Type B pancreatic cell (in vitro differentiated cells): ENCODE measurements around the gene OR2AG2. TPM values are rescaled to one million over a fixed set of nuclear protein-coding genes. Genes with fewer than 3 reads are reported as not detected.

ENCODE experiments used
- DNase-seq: peaks from one replicate; pipeline ENCODE4 v3.0.0; 2021; ENCODE audit warnings: mixed read lengths; ENCODE audit not compliant: unreplicated experiment; ENCODE audit errors: extremely low spot score
- H3K27ac Mint-ChIP-seq: 2 replicates; pipeline ENCODE4 v1.8.0; 2021; ENCODE audit warnings: mild to moderate bottlenecking, mixed read lengths
- H3K27me3 Mint-ChIP-seq: 2 replicates; pipeline ENCODE4 v1.8.0; 2021; ENCODE audit warnings: mixed read lengths
- H3K36me3 Mint-ChIP-seq: 2 replicates; pipeline ENCODE4 v1.8.0; 2021; ENCODE audit warnings: mixed read lengths
- H3K4me1 Mint-ChIP-seq: one replicate; pipeline ENCODE4 v1.8.0; 2021; ENCODE audit warnings: mixed read lengths; ENCODE audit not compliant: unreplicated experiment
- H3K4me3 Mint-ChIP-seq: 2 replicates; pipeline ENCODE4 v1.8.0; 2021; ENCODE audit warnings: mild to moderate bottlenecking, mixed read lengths
- H3K9me3 Mint-ChIP-seq: 2 replicates; pipeline ENCODE4 v1.8.0; 2021; ENCODE audit warnings: mixed read lengths
- total RNA-seq: library from RNA; stranded (reverse); gene quantifications from 2 replicates; pipeline ENCODE4 v1.2.1, GENCODE V29; 2021; ENCODE audit warnings: low replicate concordance
- TF ChIP-seq, protein P1 (sequence below): fragments of 200-600 bp; sonication (generic); conservative IDR thresholded peaks from 2 replicates; pipeline ENCODE4 v1.5.0; 2021; ENCODE audit warnings: antibody characterized with exemption, mild to moderate bottlenecking

Gene OR2AG2
- total RNA-seq, 1 donor from 2014 or later: 0.07 TPM

DNA sequence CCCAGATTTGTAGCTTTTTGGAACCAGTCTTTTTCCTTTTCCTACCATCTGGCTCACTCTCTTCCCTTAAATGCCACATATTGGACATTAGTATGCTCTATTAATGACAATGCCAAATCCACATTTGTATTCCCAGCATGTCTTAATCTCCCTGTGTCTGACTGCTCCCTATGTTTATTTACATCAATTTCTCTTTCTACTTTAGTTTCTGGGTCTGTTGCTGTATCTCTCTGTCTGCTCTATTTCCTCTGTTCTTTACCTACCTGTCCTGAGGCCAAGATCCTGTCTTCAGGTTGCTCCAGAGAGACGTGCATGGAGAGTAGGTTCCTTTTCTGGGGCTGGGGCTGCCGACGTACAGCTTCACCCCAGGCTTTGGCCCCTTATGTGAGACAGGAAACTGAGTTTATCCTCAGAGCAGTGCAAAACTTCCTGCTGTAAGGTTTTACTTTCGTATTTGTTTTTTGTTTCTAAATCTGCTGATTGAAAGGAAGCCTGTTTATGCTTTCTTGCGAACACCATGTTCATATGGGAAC, 25.6 kb downstream of the OR2AG2 start:
- H3K27me3 Mint-ChIP-seq: peaks cover 12% of the 10 kb centered on the region
- no peaks in the 10 kb centered on the region for H3K9me3 Mint-ChIP-seq
- no peak overlapping the region for H3K27ac Mint-ChIP-seq
- no peaks in the 10 kb centered on the region for H3K36me3 Mint-ChIP-seq
- H3K4me1 Mint-ChIP-seq: no peaks in the 10 kb centered on the region
- H3K4me3 Mint-ChIP-seq: no peak overlapping the region
- TF ChIP-seq, protein P1, sequence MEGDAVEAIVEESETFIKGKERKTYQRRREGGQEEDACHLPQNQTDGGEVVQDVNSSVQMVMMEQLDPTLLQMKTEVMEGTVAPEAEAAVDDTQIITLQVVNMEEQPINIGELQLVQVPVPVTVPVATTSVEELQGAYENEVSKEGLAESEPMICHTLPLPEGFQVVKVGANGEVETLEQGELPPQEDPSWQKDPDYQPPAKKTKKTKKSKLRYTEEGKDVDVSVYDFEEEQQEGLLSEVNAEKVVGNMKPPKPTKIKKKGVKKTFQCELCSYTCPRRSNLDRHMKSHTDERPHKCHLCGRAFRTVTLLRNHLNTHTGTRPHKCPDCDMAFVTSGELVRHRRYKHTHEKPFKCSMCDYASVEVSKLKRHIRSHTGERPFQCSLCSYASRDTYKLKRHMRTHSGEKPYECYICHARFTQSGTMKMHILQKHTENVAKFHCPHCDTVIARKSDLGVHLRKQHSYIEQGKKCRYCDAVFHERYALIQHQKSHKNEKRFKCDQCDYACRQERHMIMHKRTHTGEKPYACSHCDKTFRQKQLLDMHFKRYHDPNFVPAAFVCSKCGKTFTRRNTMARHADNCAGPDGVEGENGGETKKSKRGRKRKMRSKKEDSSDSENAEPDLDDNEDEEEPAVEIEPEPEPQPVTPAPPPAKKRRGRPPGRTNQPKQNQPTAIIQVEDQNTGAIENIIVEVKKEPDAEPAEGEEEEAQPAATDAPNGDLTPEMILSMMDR: no peak
- no peak for DNase-seq

DNA sequence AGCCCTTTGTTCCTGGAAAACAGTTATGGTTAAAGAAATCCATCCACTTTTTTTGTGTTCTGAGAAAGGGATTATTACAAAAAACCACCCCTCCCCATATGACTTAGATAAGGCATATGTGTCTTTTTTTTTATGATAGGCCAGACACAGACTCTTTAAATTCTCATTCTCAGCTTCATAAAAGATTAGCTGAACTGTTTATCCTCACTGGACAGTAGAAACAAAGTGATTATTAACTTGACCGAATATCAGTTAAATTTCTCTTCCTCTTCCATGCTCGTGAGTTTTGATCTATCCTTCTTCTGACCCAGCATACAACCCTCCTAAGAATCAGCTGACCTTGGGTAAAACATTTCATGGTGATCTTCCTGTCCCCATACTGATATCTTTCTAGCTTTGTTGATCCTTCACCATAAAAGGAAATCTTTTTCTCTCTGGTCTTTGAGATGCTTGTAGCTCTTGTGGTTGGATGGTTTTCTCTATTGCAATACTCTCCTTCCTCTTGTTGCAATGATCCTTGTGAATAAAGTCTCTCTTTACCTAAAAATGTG, 26.2 kb downstream of the OR2AG2 start:
- TF ChIP-seq, protein P1: no peak
- Mint-ChIP-seq H3K36me3 (no peaks in the 10 kb centered on the region), H3K4me1 (no peaks in the 10 kb centered on the region), H3K27ac (no peak overlapping the region), H3K9me3 (no peaks in the 10 kb centered on the region), H3K27me3 (peaks cover 12% of the 10 kb centered on the region), H3K4me3 (no peak overlapping the region)
- no peak for DNase-seq

DNA sequence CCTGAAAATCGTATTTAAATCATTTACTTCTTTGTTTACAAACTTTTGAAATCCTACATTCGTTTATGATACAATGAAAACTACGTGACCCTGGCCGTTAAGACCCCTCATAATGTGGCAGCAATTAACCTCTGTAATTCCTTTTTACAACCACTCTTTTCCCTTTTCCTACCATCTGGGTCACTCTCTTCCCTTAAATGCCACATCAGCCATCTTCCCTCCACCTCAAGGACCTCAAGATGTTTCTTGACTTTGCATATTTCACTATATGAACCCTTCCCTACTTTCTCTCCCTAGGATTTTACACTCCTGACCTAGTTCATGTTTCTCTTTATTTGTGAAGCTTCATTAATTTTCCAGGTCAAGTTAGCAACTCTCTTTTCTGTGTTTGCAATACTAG, 26.8 kb downstream of the OR2AG2 start:
- TF ChIP-seq, protein P1: no peak
- H3K9me3 Mint-ChIP-seq: no peaks in the 10 kb centered on the region
- H3K27ac Mint-ChIP-seq: no peak overlapping the region
- no peak overlapping the region for H3K4me3 Mint-ChIP-seq
- H3K4me1 Mint-ChIP-seq: no peaks in the 10 kb centered on the region
- H3K36me3 Mint-ChIP-seq: no peaks in the 10 kb centered on the region
- DNase-seq: no peak
- H3K27me3 Mint-ChIP-seq: peaks cover 12% of the 10 kb centered on the region

DNA sequence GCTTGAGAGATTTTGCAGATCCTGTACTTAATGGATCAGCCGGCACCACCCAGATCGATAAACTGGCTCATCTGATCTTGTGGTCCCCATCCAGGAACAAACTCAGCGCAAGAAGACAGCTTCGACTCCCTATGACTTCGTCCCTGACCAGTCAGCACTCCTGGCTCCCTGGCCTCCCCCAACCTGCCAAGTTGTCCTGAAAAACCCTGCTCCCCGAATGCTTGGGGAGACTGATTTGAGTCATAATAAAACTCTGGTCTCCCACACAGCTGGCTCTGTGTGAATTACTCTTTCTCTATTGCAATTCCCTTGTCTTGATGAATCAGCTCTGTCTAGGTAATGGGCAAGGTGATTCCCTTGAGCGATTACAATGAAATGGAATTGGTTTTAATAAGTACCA, 29.5 kb downstream of the OR2AG2 start:
- Mint-ChIP-seq H3K9me3 (no peaks in the 10 kb centered on the region), H3K4me3 (no peak overlapping the region), H3K27ac (no peak overlapping the region), H3K36me3 (no peaks in the 10 kb centered on the region), H3K4me1 (no peaks in the 10 kb centered on the region), H3K27me3 (peaks cover 7% of the 10 kb centered on the region)
- TF ChIP-seq, protein P1: no peak
- no peak for DNase-seq

DNA sequence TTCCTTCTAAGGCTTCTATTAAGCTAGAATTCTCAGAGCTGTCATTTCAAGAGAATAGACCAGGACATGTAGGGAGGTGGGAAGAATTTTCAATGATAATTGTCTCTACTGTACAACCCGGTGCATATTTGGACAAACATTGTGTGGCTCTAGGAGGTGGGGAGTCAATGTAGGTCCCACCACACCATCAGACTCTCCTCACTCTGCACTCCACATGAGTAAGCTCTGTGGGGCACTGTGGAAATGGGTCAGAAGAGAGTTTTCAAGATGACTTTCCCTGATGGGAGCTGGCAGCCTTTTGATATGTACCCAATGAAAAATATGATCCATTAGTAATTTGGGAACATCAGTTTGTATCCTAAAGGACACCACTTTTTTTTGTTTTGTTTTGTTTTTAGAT, 33.2 kb downstream of the OR2AG2 start:
- Mint-ChIP-seq H3K36me3 (no peaks in the 10 kb centered on the region), H3K27me3 (peaks cover 17% of the 10 kb centered on the region), H3K4me1 (no peaks in the 10 kb centered on the region), H3K4me3 (no peak overlapping the region), H3K27ac (no peak overlapping the region), H3K9me3 (no peaks in the 10 kb centered on the region)
- TF ChIP-seq, protein P1: no peak
- no peak for DNase-seq
